Fibroblast of pulmonary artery (primary cell): Measurements from ENCODE around the gene RHOU.

Experiments used
- DNase-seq: peaks from one replicate; pipeline ENCODE4 v3.0.0-alpha.2; 2010; ENCODE audit warnings: low read depth
- H3K4me3 ChIP-seq: replicated peaks from 2 replicates; pipeline ENCODE4 v1.5.1; 2011; ENCODE audit warnings: low read depth, mild to moderate bottlenecking, control low read depth, low read length, moderate library complexity
- TF ChIP-seq, protein P1 (sequence below): IDR thresholded peaks from 2 replicates; pipeline ENCODE4 v1.5.1; 2011; ENCODE audit warnings: mild to moderate bottlenecking, control low read depth, low read length, inconsistent platforms; ENCODE audit errors: missing control alignments

The RHOU gene

GRCh38 chr1:228776449-228776848 lies 41.2 kb downstream of the RHOU start:
- DNase-seq = no peak
- no peak overlapping the region for H3K4me3 ChIP-seq
- TF ChIP-seq, protein P1, sequence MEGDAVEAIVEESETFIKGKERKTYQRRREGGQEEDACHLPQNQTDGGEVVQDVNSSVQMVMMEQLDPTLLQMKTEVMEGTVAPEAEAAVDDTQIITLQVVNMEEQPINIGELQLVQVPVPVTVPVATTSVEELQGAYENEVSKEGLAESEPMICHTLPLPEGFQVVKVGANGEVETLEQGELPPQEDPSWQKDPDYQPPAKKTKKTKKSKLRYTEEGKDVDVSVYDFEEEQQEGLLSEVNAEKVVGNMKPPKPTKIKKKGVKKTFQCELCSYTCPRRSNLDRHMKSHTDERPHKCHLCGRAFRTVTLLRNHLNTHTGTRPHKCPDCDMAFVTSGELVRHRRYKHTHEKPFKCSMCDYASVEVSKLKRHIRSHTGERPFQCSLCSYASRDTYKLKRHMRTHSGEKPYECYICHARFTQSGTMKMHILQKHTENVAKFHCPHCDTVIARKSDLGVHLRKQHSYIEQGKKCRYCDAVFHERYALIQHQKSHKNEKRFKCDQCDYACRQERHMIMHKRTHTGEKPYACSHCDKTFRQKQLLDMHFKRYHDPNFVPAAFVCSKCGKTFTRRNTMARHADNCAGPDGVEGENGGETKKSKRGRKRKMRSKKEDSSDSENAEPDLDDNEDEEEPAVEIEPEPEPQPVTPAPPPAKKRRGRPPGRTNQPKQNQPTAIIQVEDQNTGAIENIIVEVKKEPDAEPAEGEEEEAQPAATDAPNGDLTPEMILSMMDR = no peak

GRCh38 chr1:228777236-228777635 lies 42.0 kb downstream of the RHOU start:
- TF ChIP-seq, protein P1 = no peak
- no peak overlapping the region for H3K4me3 ChIP-seq
- DNase-seq = no peak

DNA sequence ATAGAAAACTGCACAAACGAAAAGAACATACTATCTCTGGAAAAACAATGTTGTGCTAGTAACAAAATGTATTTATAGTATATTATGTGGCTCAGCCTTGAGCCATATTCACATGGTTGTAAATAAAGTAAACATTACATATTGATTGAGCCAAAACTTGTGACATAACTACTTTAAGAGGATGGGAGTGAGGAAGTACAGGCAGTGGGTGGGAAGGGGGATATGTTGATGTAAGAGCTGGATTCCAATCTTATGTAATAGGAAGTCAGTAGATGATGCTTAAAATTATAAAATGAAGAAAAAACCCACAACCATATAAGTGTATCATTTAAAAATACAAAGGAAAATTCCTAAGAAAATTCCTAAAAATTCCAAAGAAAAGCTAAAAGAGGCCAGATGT lies 42.7 kb downstream of the RHOU start:
- TF ChIP-seq, protein P1 = no peak
- H3K4me3 ChIP-seq = no peak overlapping the region
- no peak for DNase-seq

GRCh38 chr1:228778466-228778865 lies 43.2 kb downstream of the RHOU start:
- no peak for DNase-seq
- no peak overlapping the region for H3K4me3 ChIP-seq
- TF ChIP-seq, protein P1 = no peak

DNA sequence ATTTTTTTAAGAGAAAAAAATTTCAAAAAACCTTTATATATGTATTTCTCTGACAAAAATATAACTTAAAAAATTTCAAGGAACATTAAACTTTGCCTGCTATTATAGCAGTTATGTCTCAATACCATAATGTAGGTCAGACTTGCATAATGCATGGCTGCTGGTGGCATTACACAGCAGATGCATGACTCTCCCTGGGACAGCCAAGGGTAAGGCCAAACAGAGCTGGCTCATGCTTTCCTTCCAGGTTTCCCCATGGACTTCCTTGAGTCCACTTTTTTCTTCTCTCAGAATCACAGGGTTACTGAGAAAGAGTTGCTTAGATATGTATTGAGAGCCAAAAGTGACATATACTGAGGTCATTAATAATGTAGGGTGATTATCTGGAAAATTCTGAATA lies 43.7 kb downstream of the RHOU start:
- TF ChIP-seq, protein P1 = no peak
- DNase-seq = no peak
- no peak overlapping the region for H3K4me3 ChIP-seq

DNA sequence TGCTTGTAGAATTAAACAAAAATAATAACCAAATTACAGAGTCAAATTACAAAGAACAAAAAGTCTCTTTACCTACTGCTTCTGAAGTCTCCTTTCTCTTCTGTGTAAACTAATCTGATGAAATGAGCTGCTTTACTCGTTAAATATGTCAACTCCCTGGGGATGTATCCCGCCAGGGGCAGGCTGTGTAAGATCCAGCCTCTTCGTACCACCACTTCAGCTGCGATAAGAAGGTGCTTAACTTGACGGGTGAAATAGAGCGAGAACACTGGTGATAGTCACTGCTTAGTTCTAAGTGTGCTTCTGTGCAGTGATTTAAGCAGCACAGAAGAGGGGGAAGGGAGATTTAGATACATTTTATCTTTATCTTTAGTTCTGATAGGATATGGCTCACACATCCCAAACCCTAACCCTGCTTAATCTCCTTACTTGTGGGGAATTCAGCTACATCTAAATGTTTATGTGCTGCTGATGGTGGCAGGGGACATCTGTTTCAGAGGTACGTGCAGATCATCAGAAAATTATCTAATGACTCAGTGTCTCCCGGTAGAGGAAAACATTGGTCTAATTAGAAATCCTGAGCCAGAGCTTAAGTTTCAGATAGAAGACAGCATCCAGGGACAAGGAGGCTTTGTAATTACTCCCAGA lies 46.0 kb downstream of the RHOU start:
- DNase-seq = peak; percentile 57
- TF ChIP-seq, protein P1 = no peak
- H3K4me3 ChIP-seq = no peak overlapping the region
